ENCODE measurements around the gene GTF2IRD1. TPM values are rescaled to one million over a fixed set of nuclear protein-coding genes. Genes with fewer than 3 reads are reported as not detected.

GTF2IRD1 gene
- total and polyA plus RNA-seq, 2 of the 13 experiments (the other 11 are each of a cell fraction or from before 2014, with no cell fraction given), result 16.5 to 26.7 TPM

- no peak for TF ChIP-seq SNRNP70 (IDR thresholded peaks at IDR 0.05; ENCODE audit: low read depth, low read length)
- TF ChIP-seq ZNF597 (CRISPR knock-in tag; IDR thresholded peaks at IDR 0.05), result no peak
- no peak for TF ChIP-seq KDM3A (CRISPR knock-in tag; IDR thresholded peaks at IDR 0.05; ENCODE audit: low read depth)
- TF ChIP-seq FOXJ3 (CRISPR knock-in tag; IDR thresholded peaks at IDR 0.05; ENCODE audit: borderline replicate concordance), result no peak
- no peak for TF ChIP-seq ZNF431 (CRISPR knock-in tag; IDR thresholded peaks at IDR 0.05; ENCODE audit: borderline replicate concordance, low read depth)
- TF ChIP-seq STAT6 (CRISPR knock-in tag; IDR thresholded peaks at IDR 0.05; ENCODE audit: borderline replicate concordance), result no peak
- TF ChIP-seq PRMT3 (CRISPR knock-in tag; IDR thresholded peaks at IDR 0.05; ENCODE audit: borderline replicate concordance, low read depth), result no peak
- no peak for TF ChIP-seq ZNF512 (CRISPR knock-in tag; IDR thresholded peaks at IDR 0.05)
- TF ChIP-seq ZNF644 (CRISPR knock-in tag; IDR thresholded peaks at IDR 0.05; ENCODE audit: low read depth), result no peak
- no peak for TF ChIP-seq ZNF337 (CRISPR knock-in tag; IDR thresholded peaks at IDR 0.05; ENCODE audit: borderline replicate concordance, low read depth)
- no peak for TF ChIP-seq ZNF451 (CRISPR knock-in tag; IDR thresholded peaks at IDR 0.05)
Observed at GRCh38 chr7:74526780-74527179, 73.1 kb downstream of the GTF2IRD1 start (continued).
